ENCODE measurements around the gene GPAM. TPM values are rescaled to one million over a fixed set of nuclear protein-coding genes. Genes with fewer than 3 reads are reported as not detected.

GPAM gene
- total and polyA plus RNA-seq, 2 of the 8 experiments (the other 6 are each of a cell fraction or from before 2014, with no cell fraction given) = 5.5 to 15.5 TPM

DNA sequence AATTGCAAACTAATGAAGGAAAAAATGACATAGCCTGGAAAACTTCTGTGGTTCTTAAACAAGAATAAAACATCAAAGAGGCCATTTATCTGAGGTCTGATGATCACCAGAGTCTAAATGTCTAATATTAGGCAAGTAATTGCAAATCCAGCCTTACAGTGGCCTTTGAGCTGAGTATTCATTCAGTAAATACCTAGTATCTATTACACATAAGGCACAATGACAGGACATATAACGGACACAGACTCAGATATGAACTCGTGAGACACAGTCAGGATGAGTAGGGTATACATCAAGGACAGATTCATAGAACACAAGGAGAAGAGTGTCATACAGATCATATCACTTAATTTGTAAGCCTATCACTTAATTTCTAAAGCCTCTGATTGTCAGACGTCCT, 16.8 kb downstream of the GPAM start:
- Histone ChIP-seq H3K14ac (ENCODE audit: insufficient read length) (no peak overlapping the region), H4K91ac (replicated peaks; ENCODE audit: insufficient read length, low read length) (no peak overlapping the region), H2BK15ac (ENCODE audit: low read length) (no peak overlapping the region), H3K18ac (ENCODE audit: extremely low read depth, low read length) (no peak overlapping the region), H4K8ac (ENCODE audit: extremely low read depth, insufficient read depth, low read length) (no peak overlapping the region), H2BK12ac (ENCODE audit: low read depth, low read length) (no peak overlapping the region), H3K4ac (replicated peaks; ENCODE audit: insufficient read length, low read depth, low read length) (no peak overlapping the region), H2BK20ac (ENCODE audit: low read length) (no peak overlapping the region), H3K79me1 (ENCODE audit: low read depth, low read length) (no peaks in the 10 kb centered on the region), H4K5ac (ENCODE audit: insufficient read length, low read depth, low read length) (no peak overlapping the region), H3K4me1 (replicated peaks in 1 of 4; ENCODE audit: control insufficient read depth in 3 of 4, insufficient read depth in 4 of 4, low read length in 3 of 4) (no peaks in the 10 kb centered on the region), H3K56ac (replicated peaks; ENCODE audit: insufficient read length, low read depth, low read length) (no peak overlapping the region), H2AFZ (ENCODE audit: low read length) (no peak overlapping the region), H3K79me2 (ENCODE audit: control insufficient read depth in 1 of 2, insufficient read depth in 2 of 2, low read length in 2 of 2) (no peaks in the 10 kb centered on the region), H3K27me3 (replicated peaks in 1 of 4; ENCODE audit: control insufficient read depth in 3 of 4, extremely low read depth in 1 of 4, insufficient read depth in 3 of 4, low read length in 3 of 4) (no peaks in the 10 kb centered on the region), H4K20me1 (replicated peaks in 1 of 2; ENCODE audit: control insufficient read depth in 1 of 2, insufficient read depth in 2 of 2, low read length in 2 of 2) (no peaks in the 10 kb centered on the region), H3K23me2 (ENCODE audit: low read depth, low read length) (no peaks in the 10 kb centered on the region; the same call in 1 of the 2 replicates), H3K36me3 (ENCODE audit: control insufficient read depth in 2 of 4, insufficient read depth in 4 of 4, low read length in 3 of 4) (peaks cover 2 to 58% (median 30%) of the 10 kb centered on the region in 4 experiments; a peak in 7 of 8 replicates), H2BK120ac (replicated peaks; ENCODE audit: low read depth, low read length) (no peak overlapping the region), H3K4me2 (ENCODE audit: insufficient read depth in 1 of 2, low read depth in 2 of 2, low read length in 2 of 2) (no peak overlapping the region), H3K23ac (ENCODE audit: insufficient read length) (no peak overlapping the region), H2AK5ac (ENCODE audit: low read depth, low read length) (no peak overlapping the region), H3K9me3 (ENCODE audit: insufficient read depth in 2 of 2, low read depth in 1 of 2, low read length in 1 of 2) (no peaks in the 10 kb centered on the region), H2BK5ac (ENCODE audit: low read depth, low read length) (no peak overlapping the region), H3K9ac (replicated peaks in 1 of 4; ENCODE audit: extremely low read depth in 1 of 4, low read depth in 3 of 4, low read length in 3 of 4) (no peak overlapping the region), H3K4me3 (ENCODE audit: extremely low read depth in 1 of 4, insufficient read depth in 2 of 4, low read depth in 3 of 4, low read length in 4 of 4) (no peak overlapping the region), H3K27ac (ENCODE audit: low read depth, low read length) (no peak overlapping the region)
- no peak for TF ChIP-seq SP1 (IDR thresholded peaks at IDR 0.05; ENCODE audit: low read depth, low read length)
- TF ChIP-seq SUZ12 (IDR thresholded peaks at IDR 0.05; ENCODE audit: low read length) = no peak
- TF ChIP-seq TBP (IDR thresholded peaks at IDR 0.05; ENCODE audit: low read depth, low read length) = no peak
- no peak for TF ChIP-seq BRCA1 (IDR thresholded peaks at IDR 0.05; ENCODE audit: low read depth, low read length)
- no peak for TF ChIP-seq SP2 (IDR thresholded peaks at IDR 0.05; ENCODE audit: low read length)
- no peak for TF ChIP-seq TEAD4 (IDR thresholded peaks at IDR 0.05; ENCODE audit: low read depth, low read length)
- TF ChIP-seq YY1 (IDR thresholded peaks at IDR 0.05; ENCODE audit: low read depth, low read length) = no peak
- TF ChIP-seq RBBP5 (IDR thresholded peaks at IDR 0.05; ENCODE audit: borderline replicate concordance, low read depth, low read length) = no peak
- no peak for TF ChIP-seq RFX5 (IDR thresholded peaks at IDR 0.05; ENCODE audit: borderline replicate concordance, low read depth, low read length)
- no peak for TF ChIP-seq GTF2F1 (IDR thresholded peaks at IDR 0.05; ENCODE audit: borderline replicate concordance, low read depth, low read length)
- TF ChIP-seq HDAC6 (IDR thresholded peaks at IDR 0.05; ENCODE audit: low read depth, low read length) = no peak
- no peak for TF ChIP-seq EGR1 (IDR thresholded peaks at IDR 0.05; ENCODE audit: borderline replicate concordance, low read depth, low read length)
- no peak for TF ChIP-seq KDM5A (IDR thresholded peaks at IDR 0.05; ENCODE audit: low read length)
- no peak for TF ChIP-seq CHD1 (IDR thresholded peaks at IDR 0.05; ENCODE audit: low read depth, low read length)
- TF ChIP-seq SIX5 (IDR thresholded peaks at IDR 0.05; ENCODE audit: low read depth, low read length) = no peak
- DNase-seq (ENCODE audit: low read depth in 1 of 2, low spot score in 2 of 2) (no peak), FAIRE-seq (no peak)
- ChIA-PET CTCF (ENCODE audit: partially characterized antibody) (interaction anchor here (1.0 to 5.2 kb wide), 3 partner anchors 26 to 149 kb away, joined by 4 to 27 read pairs (median 8); no protein-coding TSS in a partner anchor), POLR2A (ENCODE audit: partially characterized antibody) (interaction anchor here (0.9 to 1.3 kb wide), 2 partner anchors 9 to 13 kb away, joined by 3 read pairs; no protein-coding TSS in a partner anchor)
- WGBS, 2 experiments (ENCODE audit: extremely low coverage in 1 of 2, insufficient coverage in 1 of 2, insufficient read length in 1 of 2, insufficient replicate concordance in 2 of 2, low coverage in 1 of 2, low lambda C conversion rate in 2 of 2, missing lambda C conversion rate in 1 of 2) = 92% methylated on average over 3 of the region's 3 CpGs; no CpG with 5 or more reads in 1 of the 2 experiments

Data from H1 (cell line).